ENCODE data around the gene GPR15LG. TPM values are rescaled to one million over a fixed set of nuclear protein-coding genes. Genes with fewer than 3 reads are reported as not detected.

GPR15LG gene
- total RNA-seq, 1 donor from 2014 or later = 98.0 TPM

DNA sequence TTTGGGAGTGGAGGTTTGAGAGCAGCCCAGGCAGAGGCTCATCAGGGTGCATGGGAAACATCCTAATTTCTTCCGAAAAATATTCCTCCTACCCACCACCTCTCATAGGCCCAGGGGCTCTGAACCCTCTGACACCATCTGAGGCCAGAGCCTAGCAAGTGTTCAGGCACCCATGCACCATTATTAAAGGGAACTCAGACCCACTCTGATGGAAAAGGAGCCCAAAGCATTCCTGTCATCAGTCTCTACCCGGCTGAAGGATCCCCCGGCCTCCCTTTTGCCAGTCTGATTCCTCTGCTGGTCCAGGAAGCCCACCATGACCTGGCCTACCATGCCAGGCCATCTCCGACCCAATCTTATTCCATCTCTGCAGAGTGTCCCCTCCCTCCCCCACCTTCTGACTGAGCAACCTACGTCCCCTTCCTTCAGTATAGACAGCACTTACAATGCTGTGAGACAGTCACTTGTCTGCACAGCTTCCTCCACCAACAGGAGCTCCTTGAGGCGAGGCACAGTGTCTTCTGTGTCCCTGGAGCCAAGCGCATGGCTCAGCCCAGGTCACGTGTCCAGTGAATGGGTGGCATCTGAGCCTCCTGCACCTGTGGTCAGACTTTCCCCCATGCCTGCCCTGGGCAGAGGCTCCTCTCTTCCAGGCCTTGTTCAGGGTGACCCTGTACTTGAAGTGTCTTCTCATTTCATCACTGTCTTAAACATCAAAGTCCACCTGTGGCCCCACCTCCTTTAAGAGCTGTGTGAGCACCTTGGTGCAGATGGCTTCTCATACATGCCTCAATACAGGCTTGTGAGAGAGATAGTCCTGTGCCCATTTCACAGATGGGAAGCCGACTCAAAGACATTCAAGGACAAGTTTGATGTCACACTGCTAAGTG is 889 bp upstream of the GPR15LG start:
- intact Hi-C loops (cut with DNase I) = no loop called here
- DNase-seq (ENCODE audit: extremely low spot score in 2 of 2) = no peak
- Histone ChIP-seq H3K27me3 (no peaks in the 10 kb centered on the region), H3K27ac (peak overlapping the region; percentile 48), H3K4me3 (no peak overlapping the region), H3K9me3 (no peaks in the 10 kb centered on the region), H3K4me1 (peaks cover 18% of the 10 kb centered on the region), H3K36me3 (no peaks in the 10 kb centered on the region)
- TF ChIP-seq POLR2A (IDR thresholded peaks at IDR 0.05) = no peak
- no peak for TF ChIP-seq POLR2AphosphoS5 (IDR thresholded peaks at IDR 0.05; ENCODE audit: insufficient read depth in 1 of 2, low read depth in 1 of 2)
- TF ChIP-seq, protein P1, sequence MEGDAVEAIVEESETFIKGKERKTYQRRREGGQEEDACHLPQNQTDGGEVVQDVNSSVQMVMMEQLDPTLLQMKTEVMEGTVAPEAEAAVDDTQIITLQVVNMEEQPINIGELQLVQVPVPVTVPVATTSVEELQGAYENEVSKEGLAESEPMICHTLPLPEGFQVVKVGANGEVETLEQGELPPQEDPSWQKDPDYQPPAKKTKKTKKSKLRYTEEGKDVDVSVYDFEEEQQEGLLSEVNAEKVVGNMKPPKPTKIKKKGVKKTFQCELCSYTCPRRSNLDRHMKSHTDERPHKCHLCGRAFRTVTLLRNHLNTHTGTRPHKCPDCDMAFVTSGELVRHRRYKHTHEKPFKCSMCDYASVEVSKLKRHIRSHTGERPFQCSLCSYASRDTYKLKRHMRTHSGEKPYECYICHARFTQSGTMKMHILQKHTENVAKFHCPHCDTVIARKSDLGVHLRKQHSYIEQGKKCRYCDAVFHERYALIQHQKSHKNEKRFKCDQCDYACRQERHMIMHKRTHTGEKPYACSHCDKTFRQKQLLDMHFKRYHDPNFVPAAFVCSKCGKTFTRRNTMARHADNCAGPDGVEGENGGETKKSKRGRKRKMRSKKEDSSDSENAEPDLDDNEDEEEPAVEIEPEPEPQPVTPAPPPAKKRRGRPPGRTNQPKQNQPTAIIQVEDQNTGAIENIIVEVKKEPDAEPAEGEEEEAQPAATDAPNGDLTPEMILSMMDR (IDR thresholded peaks at IDR 0.05) = no peak

DNA sequence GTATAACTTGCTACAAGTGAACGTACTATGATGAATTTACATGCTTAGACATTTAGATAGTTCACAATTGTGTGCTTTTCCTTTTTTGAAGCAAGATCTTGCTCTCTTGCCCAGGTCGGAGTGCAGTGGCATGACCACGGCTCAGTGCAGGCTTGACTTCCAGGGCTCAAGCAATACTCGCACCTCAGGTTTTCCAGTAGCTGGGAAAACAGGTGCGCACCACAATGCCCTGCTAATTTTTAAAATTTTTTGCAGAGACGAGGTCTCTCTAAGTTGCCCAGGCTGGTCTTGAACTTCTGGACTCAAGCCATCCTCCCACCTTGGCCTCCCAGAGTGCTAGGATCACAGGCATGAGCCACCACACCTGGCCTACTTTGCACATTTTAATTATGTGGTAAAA is 1.8 kb downstream of the GPR15LG start:
- H3K4me1 ChIP-seq = peaks cover 24% of the 10 kb centered on the region
- no peak overlapping the region for H3K27ac ChIP-seq
- H3K27me3 ChIP-seq = no peaks in the 10 kb centered on the region
- intact Hi-C loops (cut with DNase I) = no loop called here
- H3K4me3 ChIP-seq = peak overlapping the region in 1 of 2 donors; percentile 27
- no peaks in the 10 kb centered on the region for H3K9me3 ChIP-seq
- H3K36me3 ChIP-seq = no peaks in the 10 kb centered on the region
- peak in 1 of 2 donors; percentile 44 for DNase-seq (ENCODE audit: extremely low spot score in 2 of 2)
- no peak for TF ChIP-seq POLR2A (IDR thresholded peaks at IDR 0.05)

DNA sequence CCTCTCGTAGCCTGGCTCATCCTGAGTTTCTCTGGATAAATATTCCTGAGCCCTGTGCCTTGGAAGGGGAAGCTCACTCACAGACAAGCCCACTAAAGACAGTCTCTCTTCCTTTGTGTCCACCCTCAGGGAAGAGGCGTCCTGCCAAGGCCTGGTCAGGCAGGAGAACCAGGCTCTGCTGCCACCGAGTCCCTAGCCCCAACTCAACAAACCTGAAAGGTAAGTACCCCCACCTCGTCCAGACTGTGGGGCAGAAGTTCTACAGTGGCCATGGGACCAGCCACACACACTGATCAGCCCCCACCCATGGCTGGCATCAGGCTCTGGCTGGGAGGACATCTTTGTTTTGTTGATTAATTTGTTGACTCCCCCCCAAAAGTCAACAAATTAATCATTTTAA is 2.8 kb downstream of the GPR15LG start:
- no peaks in the 10 kb centered on the region for H3K36me3 ChIP-seq
- no peaks in the 10 kb centered on the region for H3K27me3 ChIP-seq
- intact Hi-C loops (cut with DNase I) = no loop called here
- DNase-seq (ENCODE audit: extremely low spot score in 2 of 2) = peak in 1 of 2 donors; percentile 83
- TF ChIP-seq POLR2A (IDR thresholded peaks at IDR 0.05) (no peak), POLR2AphosphoS5 (IDR thresholded peaks at IDR 0.05; ENCODE audit: insufficient read depth in 1 of 2, low read depth in 1 of 2) (no peak)
- TF ChIP-seq, protein P1 (IDR thresholded peaks at IDR 0.05) = no peak
- no peaks in the 10 kb centered on the region for H3K9me3 ChIP-seq
- no peak overlapping the region for H3K4me3 ChIP-seq
- peaks cover 24% of the 10 kb centered on the region for H3K4me1 ChIP-seq
- H3K27ac ChIP-seq = no peak overlapping the region

DNA sequence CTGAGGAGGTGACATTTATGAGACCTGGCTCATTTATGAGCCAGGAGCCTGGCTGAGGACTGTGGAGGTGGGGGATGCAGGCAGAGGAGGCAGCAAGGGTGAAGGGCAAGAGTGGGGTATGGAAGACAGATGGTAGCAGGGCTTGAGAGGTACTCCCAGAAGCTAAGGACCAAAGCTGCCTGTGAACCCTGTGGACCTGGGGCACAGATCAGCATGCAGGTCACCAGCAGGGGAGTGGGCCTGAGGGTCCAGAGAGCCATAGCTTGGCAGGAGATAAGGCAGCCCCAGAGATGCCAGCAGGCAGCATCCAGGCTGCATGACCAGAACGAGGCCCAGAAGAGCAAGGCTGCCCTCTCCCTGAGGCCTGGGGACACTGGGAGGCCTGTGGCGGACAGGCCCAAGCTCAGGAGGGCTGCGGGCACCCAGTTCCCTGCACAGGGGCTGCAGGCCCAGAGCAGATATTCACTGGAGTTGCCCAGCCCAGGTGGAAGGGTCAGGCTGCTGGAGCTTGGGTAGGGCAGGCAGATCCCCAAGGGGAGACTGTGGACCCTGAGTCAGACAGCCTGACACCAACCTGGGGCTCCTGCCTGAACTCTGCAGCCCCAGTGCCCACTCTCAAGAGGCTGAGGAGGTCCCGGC is 3.4 kb downstream of the GPR15LG start:
- peak in 1 of 2 donors; percentile 80 for DNase-seq (ENCODE audit: extremely low spot score in 2 of 2)

GRCh38 chr10:84177541-84178141 is 4.0 kb downstream of the GPR15LG start:
- TF ChIP-seq POLR2AphosphoS5 (IDR thresholded peaks at IDR 0.05; ENCODE audit: insufficient read depth in 1 of 2, low read depth in 1 of 2) (no peak), POLR2A (IDR thresholded peaks at IDR 0.05) (no peak)
- TF ChIP-seq, protein P1 (IDR thresholded peaks at IDR 0.05) = no peak
- intact Hi-C loops (cut with DNase I) = no loop called here
- Histone ChIP-seq H3K27ac (peak overlapping the region; percentile 21), H3K36me3 (no peaks in the 10 kb centered on the region), H3K4me3 (no peak overlapping the region), H3K27me3 (no peaks in the 10 kb centered on the region), H3K9me3 (no peaks in the 10 kb centered on the region), H3K4me1 (peaks cover 21% of the 10 kb centered on the region)
- peak in 1 of 2 donors; percentile 70 for DNase-seq (ENCODE audit: extremely low spot score in 2 of 2)

More for the DNA sequence above, 3.4 kb downstream of the GPR15LG start:
- intact Hi-C loops (cut with DNase I) = no loop called here
- Histone ChIP-seq H3K27me3 (no peaks in the 10 kb centered on the region), H3K9me3 (no peaks in the 10 kb centered on the region), H3K36me3 (no peaks in the 10 kb centered on the region), H3K4me3 (no peak overlapping the region), H3K4me1 (peaks cover 24% of the 10 kb centered on the region), H3K27ac (peak overlapping the region; percentile 21)
- TF ChIP-seq POLR2A (IDR thresholded peaks at IDR 0.05) = no peak
- TF ChIP-seq POLR2AphosphoS5 (IDR thresholded peaks at IDR 0.05; ENCODE audit: insufficient read depth in 1 of 2, low read depth in 1 of 2) = no peak
